ENCODE results near the gene RUNDC3A.

Gene RUNDC3A

GRCh38 chr17:44283344-44284023, 24.9 kb upstream of the RUNDC3A start:
- no peak for DNase-seq (ENCODE audit: low read depth)

GRCh38 chr17:44284024-44284400, 24.4 kb upstream of the RUNDC3A start:
- no peak for DNase-seq (ENCODE audit: low read depth)

DNA sequence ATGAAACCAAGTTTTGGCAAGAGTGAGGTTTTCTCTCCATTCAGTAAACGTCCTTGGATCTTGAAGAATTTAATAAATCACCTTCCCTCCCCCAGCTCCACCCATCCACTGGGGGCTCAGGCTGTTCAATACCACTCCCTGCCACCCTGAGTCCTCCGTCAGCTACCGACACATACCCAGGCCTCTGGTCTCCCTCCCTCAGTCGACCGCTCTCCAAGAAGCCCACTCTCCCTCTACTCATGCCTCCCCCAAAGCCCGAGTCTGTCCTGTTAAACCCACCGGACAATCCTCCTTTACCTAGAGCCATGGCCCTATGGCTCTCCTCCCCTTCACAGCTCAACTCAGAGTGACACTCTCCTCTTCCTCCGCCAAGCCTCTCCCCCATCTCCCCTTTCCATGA, 20.8 kb upstream of the RUNDC3A start:
- no peak for DNase-seq (ENCODE audit: low read depth)

GRCh38 chr17:44293509-44294226, 14.7 kb upstream of the RUNDC3A start:
- DNase-seq (ENCODE audit: low read depth) = no peak

DNA sequence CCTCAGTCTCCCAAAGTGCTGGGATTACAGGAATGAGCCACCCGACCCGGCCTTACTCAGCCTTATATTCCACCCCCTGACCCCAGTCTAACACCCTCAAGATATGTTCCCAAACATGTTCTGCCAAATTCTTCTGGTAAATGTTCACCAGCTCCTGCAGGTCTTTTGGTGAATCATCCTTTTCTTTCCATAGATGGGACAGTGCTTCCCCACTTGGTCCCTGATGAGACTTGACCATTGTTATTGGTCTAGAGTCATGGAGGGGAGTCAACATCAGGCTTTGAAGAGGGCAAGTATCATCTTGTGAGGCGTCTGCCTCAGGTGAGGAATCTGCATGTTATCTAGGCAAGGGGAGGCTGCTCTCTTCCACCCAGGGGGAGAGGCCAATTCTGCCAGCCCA, 10.4 kb upstream of the RUNDC3A start:
- no peak for DNase-seq (ENCODE audit: low read depth)

DNA sequence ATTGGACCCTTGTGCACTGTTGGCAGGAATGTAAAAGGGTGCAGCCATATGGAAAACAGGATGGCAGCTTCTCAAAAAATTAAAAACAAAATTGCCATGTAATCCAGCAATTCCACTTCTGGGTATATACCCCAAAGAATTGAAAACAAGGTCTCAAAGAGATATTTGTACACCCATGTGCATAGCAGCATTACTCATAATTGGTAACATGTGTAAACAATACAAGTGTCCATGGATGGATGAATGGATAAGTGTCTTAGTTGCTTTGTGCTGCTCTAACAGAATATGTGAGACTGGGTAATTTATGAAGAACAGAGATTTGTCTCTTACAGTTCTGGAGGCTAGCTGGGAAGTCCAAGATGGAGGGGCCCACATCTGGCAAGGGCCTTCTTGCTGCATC, 3.8 kb upstream of the RUNDC3A start:
- DNase-seq (ENCODE audit: low read depth) = no peak

DNA sequence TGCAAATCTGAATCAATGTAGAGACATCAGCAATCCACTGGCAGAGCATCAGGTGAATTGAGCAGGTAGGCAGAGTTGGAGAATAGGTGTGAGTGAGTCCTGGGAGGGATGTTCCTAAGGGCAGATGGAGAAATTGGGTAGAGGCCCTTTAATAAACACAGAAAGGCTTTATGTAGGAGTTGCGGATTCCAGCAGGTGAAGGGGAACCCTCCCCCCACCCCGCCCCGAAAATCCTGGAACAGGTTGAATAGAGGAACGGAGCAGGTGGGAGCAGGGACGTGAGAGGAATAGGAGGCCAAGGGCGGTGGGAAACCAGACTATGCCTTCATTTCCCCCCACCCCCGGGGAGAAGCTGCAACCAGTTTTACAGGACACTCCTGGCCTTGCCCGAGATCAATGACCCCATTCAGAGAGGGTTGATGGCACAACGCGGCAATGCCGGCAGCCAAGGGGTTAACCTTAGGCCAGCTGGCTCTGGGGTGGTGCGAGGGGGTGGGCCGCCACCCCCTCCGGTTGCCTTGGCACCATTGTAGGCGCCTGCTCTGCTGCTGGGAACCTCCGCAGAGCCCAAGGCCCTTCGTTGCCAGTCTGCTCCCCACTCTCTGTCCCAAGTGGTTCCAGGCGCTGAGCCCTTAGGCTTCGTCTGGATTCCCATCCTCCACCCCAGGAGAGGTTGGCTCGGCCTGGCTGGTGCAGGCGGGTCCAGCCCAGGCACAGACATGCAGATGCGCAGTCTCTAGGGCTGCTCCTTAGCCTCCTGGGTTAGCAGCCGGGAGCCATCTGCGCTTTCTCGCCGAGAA, 814 bp upstream of the RUNDC3A start:
- DNase-seq (ENCODE audit: low read depth) = no peak

DNA sequence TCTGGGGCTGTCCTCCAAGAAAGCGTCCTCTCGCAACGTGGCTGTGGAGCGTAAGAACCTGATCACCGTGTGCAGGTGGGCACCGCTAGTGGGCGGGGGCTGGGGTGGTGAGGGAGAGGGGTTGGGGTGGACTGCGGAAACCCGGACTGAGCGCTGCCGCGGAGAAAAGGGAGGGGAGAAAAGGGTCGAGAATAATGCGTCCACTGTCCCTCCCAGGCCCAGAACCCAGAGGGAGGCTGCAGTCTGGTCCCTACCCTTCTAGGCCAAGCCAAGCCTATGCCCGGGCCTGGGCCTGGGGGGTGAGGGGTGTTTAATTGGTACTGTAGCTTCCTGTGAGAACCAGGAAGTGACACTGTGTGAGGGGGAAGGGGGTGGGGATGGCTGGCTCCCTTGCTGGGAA, 464 bp downstream of the RUNDC3A start:
- DNase-seq (ENCODE audit: low read depth) = no peak

GRCh38 chr17:44309472-44309871, 1.1 kb downstream of the RUNDC3A start:
- DNase-seq (ENCODE audit: low read depth) = no peak

DNA sequence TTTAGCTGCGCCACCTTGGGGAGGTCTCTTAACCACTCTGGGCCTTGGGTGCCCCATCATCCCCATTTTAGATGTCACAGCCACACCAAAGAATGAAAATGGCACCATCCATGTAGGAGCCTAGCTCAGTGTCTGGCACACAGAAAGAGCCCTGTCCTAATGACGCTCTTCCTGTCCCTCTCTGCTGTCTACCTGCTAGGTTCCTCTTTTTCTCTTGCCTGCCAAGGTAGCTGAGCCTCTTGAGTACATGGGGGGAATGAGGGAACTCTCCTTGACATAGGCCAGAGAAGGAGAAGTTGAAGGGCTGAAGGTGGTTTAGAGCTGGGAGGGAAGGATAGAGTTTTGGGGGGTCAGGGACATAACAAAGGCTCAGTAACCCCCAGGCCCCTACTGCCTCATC, 1.8 kb downstream of the RUNDC3A start:
- DNase-seq (ENCODE audit: low read depth) = no peak

DNA sequence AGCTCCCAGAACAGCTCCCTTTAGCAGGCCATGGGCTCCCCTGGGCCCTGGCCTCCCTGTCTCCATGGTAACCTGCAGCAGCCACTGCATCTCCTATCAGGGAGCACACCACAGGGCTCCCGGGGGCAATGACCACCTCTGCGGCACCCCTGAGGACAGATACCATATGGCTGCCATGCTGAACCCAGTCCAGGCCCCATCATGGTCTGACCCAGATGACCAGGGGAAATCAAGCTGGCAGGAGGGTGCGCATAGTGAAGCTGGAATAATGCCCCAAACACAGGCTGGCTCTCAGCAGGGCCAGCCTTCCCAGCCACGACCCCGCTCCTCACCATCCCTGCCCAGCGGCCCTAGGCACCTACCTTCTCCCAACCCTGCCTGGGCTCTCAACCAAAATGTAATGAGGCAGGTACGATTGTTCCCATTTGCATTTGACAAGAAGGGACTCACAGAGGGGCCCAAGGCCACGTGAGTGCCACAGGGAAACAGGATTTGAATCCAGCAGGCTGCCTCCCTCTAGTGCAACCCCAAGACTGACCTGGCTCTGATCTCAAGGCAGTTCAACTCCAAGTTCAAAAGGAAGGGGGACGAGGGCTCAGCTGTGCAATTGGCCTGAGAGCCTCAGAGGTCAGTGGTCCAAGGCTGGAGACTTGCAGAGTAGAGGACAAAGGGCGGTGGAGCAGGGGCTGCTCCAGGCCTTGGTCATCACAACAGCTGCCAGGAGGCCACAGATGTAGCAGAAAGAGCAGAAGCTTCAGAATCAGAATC, 2.4 kb downstream of the RUNDC3A start:
- no peak for DNase-seq (ENCODE audit: low read depth)

DNA sequence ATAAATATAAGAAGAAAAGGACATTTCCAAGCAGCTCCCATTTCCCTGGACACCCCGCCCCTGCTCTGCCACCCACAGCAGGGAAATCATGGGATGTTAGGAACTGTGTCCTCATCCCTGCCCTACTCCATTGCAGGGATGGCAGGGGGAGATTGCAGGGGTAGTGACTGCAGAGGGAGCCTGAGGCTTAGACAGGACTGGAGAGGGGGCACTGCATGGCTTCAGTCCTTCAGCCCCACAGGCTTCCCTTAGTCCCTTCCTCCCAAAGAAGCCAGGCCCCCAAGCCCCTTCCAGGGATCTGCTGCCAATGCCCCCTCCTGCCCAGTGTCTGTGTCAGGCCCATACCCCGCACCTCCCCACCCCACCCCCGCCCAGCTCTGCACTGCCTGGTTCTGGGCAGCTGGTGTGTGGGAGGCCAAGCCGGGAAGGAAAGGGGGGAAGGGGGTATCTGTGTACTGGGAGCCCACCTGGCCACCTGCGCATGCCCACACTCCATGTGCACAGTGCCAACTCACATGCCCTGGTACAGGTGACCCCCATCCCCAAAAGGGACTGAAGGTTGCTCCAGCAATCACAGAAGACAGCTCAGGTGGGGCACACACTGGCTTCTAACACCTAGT, 3.3 kb downstream of the RUNDC3A start:
- DNase-seq (ENCODE audit: low read depth) = no peak

- DNase-seq (ENCODE audit: low read depth) = no peak
These were observed 4.1 kb downstream of the RUNDC3A start for GRCh38 chr17:44312396-44313104.

DNA sequence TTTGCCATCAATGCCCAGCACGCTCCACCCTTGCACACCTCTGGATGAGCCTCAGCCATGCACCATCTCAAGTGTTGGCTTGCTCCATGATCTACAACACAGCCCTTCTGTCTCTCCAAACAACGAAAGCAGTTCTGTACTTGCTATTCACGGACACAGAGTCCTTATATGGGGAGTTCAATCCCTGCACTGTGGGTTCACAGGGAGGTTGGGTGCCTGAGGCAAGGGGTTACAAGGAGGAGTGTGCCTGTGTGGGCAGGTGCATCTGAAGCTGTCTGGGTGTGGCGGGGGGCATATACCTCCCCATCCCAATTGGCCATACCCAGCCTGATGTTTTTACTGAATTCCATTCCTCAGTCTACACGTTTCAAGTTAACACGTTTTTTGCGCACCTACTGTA, 5.6 kb downstream of the RUNDC3A start:
- DNase-seq (ENCODE audit: low read depth) = no peak

DNA sequence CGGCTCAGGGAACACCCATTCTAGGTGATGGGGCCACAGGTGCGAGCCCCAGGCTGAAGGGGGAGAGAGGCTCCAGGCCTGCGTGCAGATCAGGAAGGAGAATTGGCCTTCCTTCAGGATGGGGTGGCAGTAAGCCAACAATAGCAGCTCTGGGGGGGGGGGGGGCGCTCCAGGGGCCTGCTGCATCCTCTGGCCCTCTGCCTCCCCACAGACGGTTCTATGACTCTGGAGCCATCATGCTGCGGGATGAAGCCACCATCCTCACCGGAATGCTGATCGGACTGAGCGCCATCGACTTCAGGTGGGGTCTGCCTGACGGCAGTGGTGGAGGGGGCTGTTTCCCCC, 6.1 kb downstream of the RUNDC3A start:
- no peak for DNase-seq (ENCODE audit: low read depth)

DNA sequence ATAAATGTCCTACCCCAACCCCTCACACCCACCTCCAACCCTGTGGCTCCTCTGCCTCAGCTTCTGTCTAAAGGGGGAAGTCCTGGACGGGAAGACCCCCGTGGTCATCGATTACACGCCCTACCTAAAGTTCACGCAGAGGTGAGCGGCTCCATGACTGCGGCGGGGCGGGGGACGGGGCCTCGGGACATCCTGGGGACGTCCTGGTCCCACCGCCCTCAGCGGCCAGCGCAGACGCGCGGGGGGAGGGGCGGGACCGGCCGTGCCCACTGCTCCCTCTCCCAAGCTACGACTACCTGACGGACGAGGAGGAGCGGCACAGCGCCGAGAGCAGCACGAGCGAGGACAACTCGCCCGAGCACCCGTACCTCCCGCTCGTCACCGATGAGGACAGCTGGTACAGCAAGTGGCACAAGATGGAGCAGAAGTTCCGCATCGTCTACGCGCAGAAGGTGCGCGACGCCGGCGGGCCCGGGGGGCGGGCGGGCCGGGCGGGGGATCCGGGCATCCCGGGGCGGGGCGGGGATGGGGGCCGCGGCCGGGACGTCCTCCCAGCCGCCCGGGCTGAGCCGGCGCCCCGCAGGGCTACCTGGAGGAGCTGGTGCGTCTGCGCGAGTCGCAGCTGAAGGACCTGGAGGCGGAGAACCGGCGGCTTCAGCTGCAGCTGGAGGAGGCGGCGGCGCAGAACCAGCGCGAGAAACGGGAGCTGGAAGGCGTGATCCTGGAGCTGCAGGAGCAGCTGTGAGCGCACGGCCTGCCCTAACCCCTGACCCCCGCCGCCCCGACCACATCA, 6.7 kb downstream of the RUNDC3A start:
- DNase-seq (ENCODE audit: low read depth) = no peak

DNA sequence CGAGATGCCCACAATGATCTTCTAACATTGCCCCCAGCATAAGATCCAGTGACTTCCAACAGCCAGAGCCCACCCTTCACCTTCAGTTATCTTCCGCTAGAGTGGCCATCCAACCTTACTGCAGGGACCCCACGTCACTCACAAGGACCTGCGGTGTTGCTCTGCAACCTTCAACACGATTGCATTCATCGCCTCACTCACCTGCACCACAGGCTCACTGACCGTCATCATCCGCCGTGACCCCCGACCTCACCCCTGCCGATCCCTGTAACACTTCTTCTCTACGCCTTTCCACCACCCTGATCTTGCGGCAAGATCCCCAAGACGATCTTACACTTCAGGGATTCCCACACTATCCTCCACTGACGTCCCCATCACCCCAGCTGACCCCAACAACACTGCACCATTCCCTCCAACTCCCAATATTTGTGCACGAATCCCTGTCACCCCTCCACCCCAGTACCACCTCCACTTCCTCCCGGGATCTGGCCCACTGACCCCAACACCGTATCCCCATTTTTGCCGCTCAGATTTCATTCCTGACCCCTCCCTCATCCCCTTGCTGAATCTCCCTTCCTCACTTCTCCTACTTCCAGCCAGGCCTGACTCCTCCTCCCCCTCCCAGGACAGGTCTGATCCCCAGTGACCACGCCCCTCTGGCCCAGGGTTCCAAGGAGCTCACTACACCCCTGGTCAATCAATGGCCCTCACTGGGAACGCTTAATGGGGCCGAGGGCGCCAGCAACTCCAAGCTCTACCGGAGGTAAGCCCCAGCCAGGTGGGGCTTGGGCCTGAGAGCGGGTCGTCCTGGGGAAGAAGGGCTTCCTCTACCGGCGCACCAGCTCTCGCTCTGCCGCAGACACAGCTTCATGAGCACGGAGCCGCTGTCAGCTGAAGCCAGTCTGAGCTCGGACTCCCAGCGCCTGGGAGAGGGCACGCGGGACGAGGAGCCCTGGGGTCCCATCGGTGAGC, 7.6 kb downstream of the RUNDC3A start:
- no peak for DNase-seq (ENCODE audit: low read depth)

GRCh38 chr17:44317545-44317944, 9.1 kb downstream of the RUNDC3A start:
- no peak for DNase-seq (ENCODE audit: low read depth)

Measured in GM04503 (cell line).